Esophagus (tissue), 2 donors: ENCODE data around the gene NLGN1. TPM values are rescaled to one million over a fixed set of nuclear protein-coding genes. Genes with fewer than 3 reads are reported as not detected.

Experiments
- H3K27ac ChIP-seq, 2 donors: one replicate each; pipeline ENCODE4 v1.5.1; 2013; ENCODE audit warnings: low read depth in 2 of 2, mild to moderate bottlenecking in 2 of 2, inconsistent platforms in 1 of 2, low read length in 1 of 2, moderate library complexity in 1 of 2
- H3K27me3 ChIP-seq, 2 donors: one replicate each; pipeline ENCODE4 v1.6.1; 2013; ENCODE audit warnings: low read length in 2 of 2, control low read depth in 1 of 2, mild to moderate bottlenecking in 1 of 2; ENCODE audit not compliant: insufficient read depth in 2 of 2, control insufficient read depth in 1 of 2
- H3K36me3 ChIP-seq, 2 donors: one replicate each; pipeline ENCODE4 v1.6.1; 2013; ENCODE audit warnings: low read length in 1 of 2; ENCODE audit not compliant: control insufficient read depth in 2 of 2, insufficient read depth in 2 of 2
- H3K4me1 ChIP-seq, 2 donors: one replicate each; pipeline ENCODE4 v1.6.1; 2013; ENCODE audit warnings: low read length in 1 of 2; ENCODE audit not compliant: control insufficient read depth in 2 of 2, insufficient read depth in 2 of 2
- H3K4me3 ChIP-seq, 2 donors: one replicate each; pipeline ENCODE4 v1.5.1; 2013; ENCODE audit warnings: low read length in 2 of 2, mild to moderate bottlenecking in 2 of 2, low read depth in 1 of 2, moderate library complexity in 1 of 2
- H3K9me3 ChIP-seq, 2 donors: one replicate each; pipeline ENCODE4 v1.6.1; 2013; ENCODE audit warnings: mild to moderate bottlenecking in 2 of 2, low read depth in 1 of 2, low read length in 1 of 2, moderate library complexity in 1 of 2; ENCODE audit not compliant: control insufficient read depth in 2 of 2, insufficient read depth in 1 of 2
- WGBS, 2 donors: extraction: QIAGEN DNeasy Blood & Tissue Kit; methylation state at CpG; one replicate each; pipeline ENCODE4 v1.1.7; 2013; 5-methylcytosine and 5-hydroxymethylcytosine counted together
- polyA plus RNA-seq, 2 donors: library from polyadenylated mRNA; stranded (reverse); fragments of 200-250 nt; gene quantifications; one replicate each; pipeline ENCODE4 v1.2.3, GENCODE V29; 2013
- donor health status: healthy with polysubstance abuse.
- donor health status: Bipolar disorder and iron deficiency.

Gene NLGN1
- polyA plus RNA-seq, 2 donors: 0.26 to 0.46 TPM

DNA sequence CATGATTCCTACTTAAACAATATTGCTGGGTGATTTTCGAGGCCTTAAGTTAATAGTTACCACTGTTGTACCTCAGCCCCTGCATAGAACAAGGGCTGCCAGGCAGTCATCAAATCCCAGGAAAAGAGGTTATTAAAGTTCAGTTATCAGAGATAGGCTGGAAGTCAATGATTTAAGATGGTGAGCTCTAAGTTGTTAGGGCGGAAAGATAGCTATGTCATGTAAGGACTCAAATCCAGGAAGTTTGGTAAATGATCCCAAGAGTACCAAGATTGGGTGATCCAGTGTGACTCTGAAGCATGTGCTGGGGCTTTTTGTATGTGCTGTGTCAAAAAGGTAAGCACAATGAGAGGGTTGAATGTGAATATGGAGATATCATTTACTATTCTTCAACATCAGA lies 287.9 kb downstream of the NLGN1 start:
- H3K36me3 ChIP-seq: no peaks in the 10 kb centered on the region
- H3K4me1 ChIP-seq: no peaks in the 10 kb centered on the region
- H3K4me3 ChIP-seq: no peak overlapping the region
- no peaks in the 10 kb centered on the region for H3K9me3 ChIP-seq
- H3K27ac ChIP-seq: no peak overlapping the region
- 69 to 83% methylated on average over 2 of the region's 2 CpGs for WGBS, 2 donors
- H3K27me3 ChIP-seq: no peaks in the 10 kb centered on the region

DNA sequence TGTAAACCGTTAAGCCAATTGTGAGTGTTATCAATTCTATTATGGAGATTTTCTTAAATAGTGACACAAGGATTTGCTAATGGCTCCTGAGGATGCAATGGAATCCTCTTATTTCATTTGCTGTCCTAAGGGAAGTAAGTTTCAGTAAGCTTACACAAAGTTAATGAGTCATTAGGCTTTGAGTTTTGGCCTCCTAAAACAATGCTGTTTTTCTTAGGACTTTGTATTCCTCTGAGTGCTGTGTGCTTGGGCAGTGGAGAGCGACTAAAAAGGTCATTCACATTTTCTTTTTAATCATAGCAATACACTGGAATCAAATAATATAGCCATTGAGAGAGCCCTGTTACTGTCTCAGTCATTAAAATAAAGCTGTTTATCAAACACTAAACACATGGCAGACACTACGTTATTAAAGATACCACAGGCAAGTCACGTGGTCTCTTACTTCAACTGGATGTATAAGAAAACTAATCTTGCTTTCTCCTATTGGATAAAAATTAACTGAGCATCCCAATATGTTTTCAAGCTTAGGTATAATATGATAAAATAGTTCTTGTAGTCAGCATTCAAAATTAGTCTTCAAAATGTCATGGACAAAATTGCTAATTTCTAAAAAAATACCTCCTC lies 290.8 kb downstream of the NLGN1 start:
- WGBS, 2 donors: 83 to 90% methylated on average over 4 of the region's 4 CpGs
- H3K27ac ChIP-seq: no peak overlapping the region
- no peaks in the 10 kb centered on the region for H3K36me3 ChIP-seq
- no peaks in the 10 kb centered on the region for H3K4me1 ChIP-seq
- no peak overlapping the region for H3K4me3 ChIP-seq
- H3K27me3 ChIP-seq: no peaks in the 10 kb centered on the region
- no peaks in the 10 kb centered on the region for H3K9me3 ChIP-seq

DNA sequence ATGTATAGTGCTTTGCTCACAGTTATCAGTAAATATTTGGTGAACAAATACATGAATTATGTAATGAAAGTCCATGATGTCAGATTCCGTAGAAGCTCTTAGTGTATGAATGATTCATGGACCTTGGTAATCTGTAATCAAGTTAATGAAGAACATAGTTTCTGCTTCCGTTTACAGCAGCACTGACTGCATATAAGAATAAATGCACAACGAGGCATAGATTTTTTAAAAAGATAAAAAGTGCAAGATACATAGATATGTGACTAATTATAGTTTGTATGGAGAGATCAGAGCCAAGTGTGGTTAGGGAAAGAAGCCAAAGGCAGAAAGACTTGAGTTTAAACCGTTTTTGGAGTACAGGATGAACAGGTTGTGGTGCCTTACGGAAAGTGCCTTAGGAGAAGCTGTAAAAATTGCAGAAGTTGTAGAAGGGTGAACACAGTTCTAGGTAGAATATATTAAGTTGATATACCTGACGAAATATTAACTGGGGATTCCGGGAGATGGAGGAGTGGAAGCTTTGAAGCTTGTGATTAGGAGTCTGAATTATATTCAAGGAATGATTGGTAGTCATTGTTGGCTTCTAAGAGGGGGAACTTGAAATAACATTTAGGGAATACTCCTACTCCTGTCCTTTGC lies 293.1 kb downstream of the NLGN1 start:
- WGBS, 2 donors: 49 to 51% methylated on average over 7 of the region's 7 CpGs
- Histone ChIP-seq H3K4me3 (no peak overlapping the region), H3K36me3 (no peaks in the 10 kb centered on the region), H3K27me3 (no peaks in the 10 kb centered on the region), H3K4me1 (no peaks in the 10 kb centered on the region), H3K9me3 (no peaks in the 10 kb centered on the region), H3K27ac (no peak overlapping the region)

- Histone ChIP-seq H3K27me3 (no peaks in the 10 kb centered on the region), H3K4me3 (no peak overlapping the region), H3K27ac (no peak overlapping the region), H3K9me3 (no peaks in the 10 kb centered on the region), H3K36me3 (no peaks in the 10 kb centered on the region), H3K4me1 (no peaks in the 10 kb centered on the region)
- WGBS, 2 donors: 84 to 85% methylated on average over 1 of the region's 1 CpG
Measured at GRCh38 chr3:173699353-173699752, 301.8 kb downstream of the NLGN1 start.

DNA sequence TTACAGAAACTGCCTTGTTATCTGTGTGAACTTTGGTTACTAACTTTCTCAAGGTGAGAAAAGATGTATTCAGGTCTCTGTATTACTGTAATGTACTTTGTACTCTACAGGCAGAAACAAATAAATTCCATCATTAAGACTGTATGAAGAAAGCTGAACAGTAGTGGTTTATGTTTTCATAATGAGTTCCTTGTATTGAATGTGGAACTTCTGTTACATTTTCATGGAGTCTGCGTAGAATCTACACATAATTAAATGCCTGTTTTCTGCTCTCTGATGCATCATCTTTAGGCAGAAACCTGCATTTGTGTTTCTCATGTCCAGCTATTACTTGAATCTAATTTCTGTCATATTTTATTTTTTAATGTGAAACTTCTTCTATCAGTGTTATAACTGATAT lies 302.8 kb downstream of the NLGN1 start:
- 80 to 93% methylated on average over 1 of the region's 1 CpG for WGBS, 2 donors
- Histone ChIP-seq H3K36me3 (no peaks in the 10 kb centered on the region), H3K4me3 (no peak overlapping the region), H3K27me3 (no peaks in the 10 kb centered on the region), H3K27ac (no peak overlapping the region), H3K4me1 (no peaks in the 10 kb centered on the region), H3K9me3 (no peaks in the 10 kb centered on the region)

DNA sequence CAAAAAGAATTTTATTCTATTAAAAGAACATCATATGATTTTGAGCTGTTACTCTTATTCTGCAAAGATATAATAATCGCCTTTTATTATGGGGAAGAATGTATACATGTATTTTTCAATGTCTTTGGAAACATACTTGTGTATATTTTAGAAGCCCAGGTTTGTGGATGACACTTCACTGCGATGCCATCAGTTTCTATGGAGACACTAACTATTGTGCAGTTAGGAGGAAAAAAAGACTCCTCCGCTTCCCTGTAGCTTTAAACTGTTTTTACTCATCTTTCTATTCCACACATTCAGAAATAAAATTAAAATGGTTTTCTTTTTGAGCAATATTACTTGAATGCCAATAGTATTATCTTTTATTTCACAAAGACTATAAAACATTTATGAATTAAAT lies 305.0 kb downstream of the NLGN1 start:
- H3K27ac ChIP-seq: no peak overlapping the region
- no peaks in the 10 kb centered on the region for H3K4me1 ChIP-seq
- H3K36me3 ChIP-seq: no peaks in the 10 kb centered on the region
- no peaks in the 10 kb centered on the region for H3K27me3 ChIP-seq
- H3K4me3 ChIP-seq: no peak overlapping the region
- 90% methylated on average over 3 of the region's 3 CpGs for WGBS, 2 donors
- H3K9me3 ChIP-seq: no peaks in the 10 kb centered on the region

GRCh38 chr3:173703771-173704170 lies 306.2 kb downstream of the NLGN1 start:
- 89% methylated on average over 3 of the region's 3 CpGs for WGBS, 2 donors
- Histone ChIP-seq H3K9me3 (no peaks in the 10 kb centered on the region), H3K36me3 (no peaks in the 10 kb centered on the region), H3K4me3 (no peak overlapping the region), H3K27me3 (no peaks in the 10 kb centered on the region), H3K27ac (no peak overlapping the region), H3K4me1 (no peaks in the 10 kb centered on the region)

GRCh38 chr3:173706630-173707029 lies 309.1 kb downstream of the NLGN1 start:
- Histone ChIP-seq H3K4me3 (no peak overlapping the region), H3K4me1 (no peaks in the 10 kb centered on the region), H3K27me3 (no peaks in the 10 kb centered on the region), H3K9me3 (no peaks in the 10 kb centered on the region), H3K27ac (no peak overlapping the region), H3K36me3 (no peaks in the 10 kb centered on the region)
- WGBS, 2 donors: 95 to 96% methylated on average over 9 of the region's 9 CpGs

- Histone ChIP-seq H3K4me1 (no peaks in the 10 kb centered on the region), H3K27me3 (no peaks in the 10 kb centered on the region), H3K27ac (no peak overlapping the region), H3K36me3 (no peaks in the 10 kb centered on the region), H3K9me3 (no peaks in the 10 kb centered on the region), H3K4me3 (no peak overlapping the region)
- WGBS, 2 donors: 50 to 70% methylated on average over 3 of the region's 3 CpGs
Measured at GRCh38 chr3:173708191-173708590, 310.6 kb downstream of the NLGN1 start.

DNA sequence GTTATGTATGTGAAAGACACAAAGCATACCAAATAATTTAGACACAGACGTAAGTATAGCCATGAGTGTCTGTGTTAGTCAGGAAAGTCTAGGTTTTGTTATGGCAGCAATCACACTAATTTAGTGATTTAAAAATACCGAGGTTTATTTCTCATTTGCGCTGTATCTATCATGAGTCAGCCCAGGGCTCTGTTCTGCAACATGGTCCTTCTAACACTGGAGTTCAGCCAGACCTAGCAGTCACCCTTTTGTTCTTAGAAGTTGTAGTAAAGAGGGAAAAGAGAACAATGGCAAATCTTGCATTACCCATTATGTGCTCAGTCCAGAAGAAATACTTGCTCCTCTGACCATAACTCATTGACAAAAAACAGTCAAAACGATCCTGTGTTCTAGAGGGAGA lies 311.5 kb downstream of the NLGN1 start:
- H3K4me1 ChIP-seq: no peaks in the 10 kb centered on the region

More for the DNA sequence above, 311.5 kb downstream of the NLGN1 start:
- 76 to 78% methylated on average over 4 of the region's 4 CpGs for WGBS, 2 donors
- Histone ChIP-seq H3K4me3 (no peak overlapping the region), H3K27me3 (no peaks in the 10 kb centered on the region), H3K36me3 (no peaks in the 10 kb centered on the region), H3K27ac (no peak overlapping the region), H3K9me3 (no peaks in the 10 kb centered on the region)
